Inflammatory macrophage treated with lipopolysaccharide for 4 hours (primary cell): Measurements from ENCODE around the gene TPD52L1.

ENCODE experiments used
- DNase-seq: peaks from one replicate; pipeline ENCODE4 v3.0.0-alpha.2; 2020

Gene TPD52L1

DNA sequence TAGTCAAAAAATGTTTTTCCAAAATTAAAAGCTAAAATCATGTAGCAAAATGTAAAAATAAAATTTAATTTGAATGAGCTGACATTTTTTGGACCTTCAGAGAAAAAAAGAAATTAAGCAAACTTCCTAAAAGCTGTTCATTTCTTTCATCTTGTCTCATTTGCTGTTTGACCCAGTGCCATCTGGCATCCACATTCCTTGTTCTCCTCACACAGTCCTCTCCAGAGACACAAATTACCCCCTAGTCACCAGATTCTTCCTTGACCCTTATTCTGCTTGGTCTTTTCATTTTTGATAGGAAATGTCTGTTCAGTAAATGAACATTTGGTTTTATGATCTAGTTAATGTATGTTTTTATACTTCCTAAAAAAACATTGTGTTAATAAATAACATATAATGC lies 93.0 kb downstream of the TPD52L1 start:
- no peak for DNase-seq

DNA sequence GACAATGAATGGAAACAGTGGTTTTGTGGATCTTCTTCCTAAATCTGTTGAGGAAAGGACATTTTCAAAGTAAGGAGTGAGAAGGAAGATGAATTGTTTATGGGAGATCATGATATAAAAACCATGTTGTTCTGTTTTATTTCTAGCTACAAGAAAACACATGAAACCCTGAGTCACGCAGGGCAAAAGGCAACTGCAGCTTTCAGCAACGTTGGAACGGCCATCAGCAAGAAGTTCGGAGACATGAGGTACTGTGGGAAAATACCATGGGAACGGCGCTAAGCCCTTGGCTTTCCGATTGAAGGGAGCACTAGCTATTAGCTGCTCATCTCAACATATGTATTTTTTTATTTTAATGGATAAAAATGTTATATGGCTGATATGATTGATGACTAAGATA lies 94.6 kb downstream of the TPD52L1 start:
- DNase-seq = no peak

DNA sequence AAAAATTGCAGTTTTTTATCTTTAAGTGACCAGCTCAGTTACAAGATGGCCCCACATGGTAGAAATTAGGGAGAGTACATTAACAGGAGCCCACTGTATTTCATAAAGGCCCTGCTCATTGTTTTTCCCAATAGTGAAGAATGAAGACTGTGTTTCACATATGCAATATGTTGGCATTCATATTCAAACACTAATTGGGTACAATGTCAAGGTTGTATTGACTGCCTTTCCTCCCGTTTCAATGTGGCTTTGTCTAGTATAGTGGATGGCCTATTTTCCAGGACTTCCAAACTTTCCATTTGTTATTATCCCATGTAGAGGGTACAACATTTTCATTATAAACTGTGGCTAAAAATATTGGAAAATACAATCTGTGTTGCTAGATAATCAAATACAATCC lies 96.9 kb downstream of the TPD52L1 start:
- DNase-seq = no peak

DNA sequence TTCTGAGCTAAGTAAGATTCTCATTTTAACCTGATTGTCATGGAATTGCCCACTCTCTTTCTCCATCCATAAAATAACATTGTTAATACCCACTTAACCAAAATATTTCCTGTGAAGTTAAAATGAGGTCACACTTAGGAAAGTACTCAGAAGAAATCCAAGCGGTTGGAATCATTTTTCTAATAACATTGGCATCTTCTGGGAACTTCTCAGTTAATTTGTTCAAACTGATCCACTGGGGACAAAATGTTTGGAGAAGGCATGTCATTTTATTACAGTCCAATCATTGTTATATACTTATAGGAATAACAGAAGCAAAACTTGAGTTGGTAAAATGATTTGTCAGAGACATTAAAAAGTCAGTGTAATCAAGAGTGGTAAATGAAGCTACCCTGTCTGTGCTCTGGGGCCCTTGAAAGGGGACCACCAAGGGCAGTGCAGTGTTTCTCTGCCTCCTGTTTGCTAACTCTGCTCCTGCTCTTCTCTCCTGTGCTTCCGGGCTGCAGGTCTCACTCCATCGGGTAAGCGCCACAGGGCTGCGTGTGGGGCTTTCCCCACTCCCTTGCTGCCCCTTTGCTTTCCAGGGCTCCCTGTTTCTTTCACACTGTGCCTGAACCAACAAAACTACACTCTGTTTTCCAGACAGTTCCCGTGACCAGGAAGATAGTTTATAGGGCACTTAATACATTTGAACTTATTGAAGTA lies 98.1 kb downstream of the TPD52L1 start:
- DNase-seq = no peak

DNA sequence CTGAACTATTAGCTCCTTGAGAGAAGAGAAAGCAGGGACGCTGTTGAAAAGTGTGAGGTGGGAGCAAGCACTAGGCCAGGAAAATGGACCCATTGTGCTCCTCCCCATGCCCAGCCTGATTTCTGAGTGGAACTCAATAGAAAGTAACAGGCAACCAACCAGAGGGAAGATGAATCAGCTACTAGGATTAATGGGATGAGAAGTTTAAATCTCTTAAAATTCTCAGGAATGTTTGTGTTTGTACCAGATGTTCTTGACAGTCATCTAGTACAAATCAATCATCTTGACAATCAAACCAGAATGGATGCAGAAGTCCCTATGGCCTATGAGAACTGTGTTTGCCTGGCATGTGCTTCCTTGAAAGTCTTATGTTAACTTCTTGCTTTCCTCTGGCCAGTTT lies 99.3 kb downstream of the TPD52L1 start:
- no peak for DNase-seq

DNA sequence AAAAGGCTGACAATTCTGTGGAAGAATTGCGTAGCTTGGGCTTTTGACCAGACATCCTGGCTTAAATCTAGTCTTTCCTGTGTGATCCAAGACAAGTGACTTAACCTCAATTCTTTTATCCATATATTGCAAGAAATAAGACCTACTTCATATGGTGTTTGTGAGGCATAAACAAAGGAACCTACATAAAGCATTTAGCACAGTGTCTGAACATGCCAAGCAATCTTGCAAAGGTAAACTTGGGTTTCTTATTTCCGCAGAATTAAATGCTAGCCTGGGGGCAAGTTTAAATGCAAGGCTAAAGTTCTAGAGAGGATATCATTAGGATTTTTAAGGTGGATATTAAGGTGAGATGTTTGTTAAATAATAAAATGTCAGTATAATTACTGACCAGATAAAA lies 100.3 kb downstream of the TPD52L1 start:
- DNase-seq = no peak

DNA sequence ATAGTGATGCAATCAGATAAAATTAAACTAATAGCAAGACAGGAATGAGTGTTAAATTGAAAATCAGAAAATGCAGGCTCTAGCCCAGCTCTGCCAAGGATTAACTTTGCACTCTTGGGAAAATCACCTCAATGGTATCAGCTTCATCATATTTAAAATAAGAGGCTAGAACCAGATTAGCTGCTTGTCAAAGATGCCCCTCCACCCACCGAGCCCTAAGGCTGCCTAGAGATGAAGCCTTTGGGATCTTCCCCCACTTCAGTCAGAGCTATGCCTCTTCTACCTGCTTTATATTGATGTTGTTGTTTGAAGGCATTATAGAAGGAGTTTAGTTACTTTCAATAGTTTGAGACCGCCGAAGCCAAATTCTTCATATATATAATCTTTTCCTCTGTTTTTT lies 100.7 kb downstream of the TPD52L1 start:
- no peak for DNase-seq

DNA sequence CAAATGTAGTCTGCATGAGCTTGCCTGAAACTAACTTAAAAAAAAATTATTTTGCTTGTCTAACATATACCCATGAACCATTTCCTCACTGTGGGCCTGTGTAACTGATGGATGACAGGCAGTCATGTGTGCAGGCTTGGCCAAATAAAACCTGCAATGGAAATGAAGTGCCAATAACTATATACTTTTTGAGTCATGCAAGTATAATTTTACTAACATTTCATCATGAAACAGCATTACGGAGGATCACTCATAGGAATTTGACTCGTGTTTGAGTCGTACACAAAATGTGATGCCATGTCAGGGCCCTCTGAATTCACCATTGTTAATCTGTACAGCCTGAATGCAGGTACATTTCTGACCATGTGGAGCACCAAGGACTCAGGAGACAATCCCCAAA lies 101.6 kb downstream of the TPD52L1 start:
- DNase-seq = peak; percentile 42

DNA sequence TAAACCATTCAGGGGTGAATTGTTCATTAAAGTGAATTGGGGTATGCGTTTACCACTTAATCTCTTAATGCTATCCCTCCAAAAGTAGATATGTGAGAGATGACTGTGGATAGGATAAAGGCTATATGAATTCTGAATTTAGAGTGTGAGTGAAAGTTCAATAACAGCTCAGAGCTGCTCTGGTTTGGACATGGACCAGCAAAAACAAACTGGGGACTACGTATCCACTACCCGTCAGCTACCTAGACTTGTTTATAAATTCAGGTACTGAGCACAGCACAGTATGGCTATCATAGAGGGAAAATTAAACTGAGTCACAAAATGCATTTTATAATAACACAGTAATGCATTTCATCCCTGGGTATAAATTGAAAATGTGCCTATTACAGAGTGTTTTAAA lies 103.8 kb downstream of the TPD52L1 start:
- DNase-seq = no peak

DNA sequence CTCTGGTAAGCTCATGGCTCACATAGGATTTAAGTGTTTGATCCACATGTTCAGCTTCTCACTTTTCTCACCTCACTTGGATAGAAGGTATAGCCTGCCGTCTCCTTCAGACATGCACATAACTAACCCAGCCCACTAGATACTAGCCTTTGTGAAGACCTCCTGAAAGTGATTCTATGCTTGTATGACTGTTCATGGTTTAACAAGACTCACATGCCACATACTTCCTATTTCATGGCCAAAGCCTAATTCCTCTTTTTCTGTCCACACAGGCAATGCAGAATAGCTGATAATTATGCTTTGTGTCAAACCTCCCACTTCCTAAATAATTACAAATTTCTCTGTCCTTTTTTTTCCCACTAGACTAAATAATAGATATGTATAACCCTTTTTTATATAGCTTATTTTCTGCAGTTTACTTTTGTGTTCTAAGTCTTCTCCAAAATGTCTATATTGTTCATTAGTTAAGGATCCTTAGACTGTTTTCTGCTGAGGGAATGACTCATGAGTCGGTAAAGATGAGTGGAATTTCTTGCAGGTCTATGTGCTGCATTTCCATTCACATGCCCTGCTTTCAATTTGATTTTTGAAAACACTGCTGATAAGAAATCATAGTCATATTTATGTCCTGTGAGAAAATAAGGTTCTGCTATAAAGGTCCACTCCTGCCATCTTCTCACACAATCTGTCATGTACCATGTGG lies 105.2 kb downstream of the TPD52L1 start:
- DNase-seq = peak; percentile 87

DNA sequence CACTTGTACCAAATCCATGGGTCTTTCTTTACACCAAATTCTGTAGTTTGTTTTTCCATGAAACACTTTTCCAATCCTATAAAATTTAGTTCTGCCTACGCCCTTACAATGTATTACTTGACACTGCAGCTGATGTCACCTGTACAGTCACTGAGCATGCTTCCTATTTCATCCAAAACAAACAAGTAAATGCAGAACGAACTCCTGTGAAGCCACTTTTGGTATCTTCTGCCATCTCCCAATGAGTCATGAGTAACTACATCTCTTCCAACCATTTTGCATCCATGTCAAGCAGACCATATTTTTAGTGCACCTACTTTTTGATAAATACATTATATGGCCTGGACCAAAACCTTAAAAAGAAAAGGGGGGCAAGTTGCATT lies 105.8 kb downstream of the TPD52L1 start:
- DNase-seq = peak; percentile 64

DNA sequence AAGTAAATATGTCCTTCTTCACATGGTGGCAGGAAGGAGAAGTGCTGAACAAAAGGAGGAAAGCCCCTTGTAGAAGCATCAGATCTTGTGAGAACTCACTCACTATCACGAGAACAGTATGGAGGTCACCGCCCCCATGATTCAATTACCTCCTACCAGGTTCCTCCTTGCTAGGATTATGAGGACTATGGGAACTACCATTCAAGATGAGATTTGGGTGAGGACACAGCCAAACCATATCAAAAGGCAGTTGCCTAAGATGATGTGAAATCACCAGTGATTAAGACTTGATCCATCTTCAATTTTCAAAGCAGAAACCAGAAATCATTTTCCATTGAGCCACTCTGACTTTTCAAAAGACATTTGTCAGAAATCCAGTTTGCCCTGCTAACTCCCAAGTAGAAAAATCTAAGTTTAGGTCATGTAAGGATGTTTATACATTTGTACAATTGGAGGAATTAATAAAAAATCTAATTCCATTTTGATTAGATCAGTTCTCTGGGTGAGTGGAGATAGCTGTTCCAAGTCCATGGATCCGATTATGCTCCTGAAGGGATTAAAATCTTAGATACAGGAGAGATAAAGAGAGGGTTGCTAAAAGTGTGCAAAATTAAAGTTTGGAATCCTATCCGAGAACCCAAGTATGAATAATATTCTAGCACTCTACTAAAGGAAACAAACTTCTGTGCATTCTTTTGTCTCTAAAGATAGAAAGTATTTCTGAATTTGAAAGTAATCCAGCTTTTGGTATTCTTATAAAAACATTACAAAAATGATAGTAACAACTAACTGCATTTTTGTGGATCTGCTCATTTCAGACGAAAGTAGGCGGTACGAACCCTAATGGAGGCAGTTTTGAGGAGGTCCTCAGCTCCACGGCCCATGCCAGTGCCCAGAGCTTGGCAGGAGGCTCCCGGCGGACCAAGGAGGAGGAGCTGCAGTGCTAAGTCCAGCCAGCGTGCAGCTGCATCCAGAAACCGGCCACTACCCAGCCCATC lies 108.7 kb downstream of the TPD52L1 start:
- peak; percentile 57 for DNase-seq

DNA sequence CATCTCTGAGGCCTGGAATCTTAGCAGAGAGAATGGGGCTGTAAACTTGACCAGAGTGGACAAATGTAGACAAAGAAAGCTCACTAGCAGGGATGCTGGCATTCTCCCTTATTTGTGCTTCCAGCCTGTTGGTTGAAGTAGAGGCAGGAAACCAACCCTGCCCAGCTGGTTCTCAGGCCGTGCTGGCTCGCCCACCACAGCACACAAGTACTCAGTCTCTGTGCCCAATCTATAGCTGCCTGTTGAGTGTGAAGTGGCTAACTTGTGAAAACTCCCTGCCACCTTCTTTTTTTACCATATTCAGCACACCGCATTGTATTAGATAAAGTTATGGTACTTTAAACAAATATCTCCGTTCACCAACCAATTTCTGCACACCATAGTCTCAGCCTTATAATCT lies 110.9 kb downstream of the TPD52L1 start:
- no peak for DNase-seq

DNA sequence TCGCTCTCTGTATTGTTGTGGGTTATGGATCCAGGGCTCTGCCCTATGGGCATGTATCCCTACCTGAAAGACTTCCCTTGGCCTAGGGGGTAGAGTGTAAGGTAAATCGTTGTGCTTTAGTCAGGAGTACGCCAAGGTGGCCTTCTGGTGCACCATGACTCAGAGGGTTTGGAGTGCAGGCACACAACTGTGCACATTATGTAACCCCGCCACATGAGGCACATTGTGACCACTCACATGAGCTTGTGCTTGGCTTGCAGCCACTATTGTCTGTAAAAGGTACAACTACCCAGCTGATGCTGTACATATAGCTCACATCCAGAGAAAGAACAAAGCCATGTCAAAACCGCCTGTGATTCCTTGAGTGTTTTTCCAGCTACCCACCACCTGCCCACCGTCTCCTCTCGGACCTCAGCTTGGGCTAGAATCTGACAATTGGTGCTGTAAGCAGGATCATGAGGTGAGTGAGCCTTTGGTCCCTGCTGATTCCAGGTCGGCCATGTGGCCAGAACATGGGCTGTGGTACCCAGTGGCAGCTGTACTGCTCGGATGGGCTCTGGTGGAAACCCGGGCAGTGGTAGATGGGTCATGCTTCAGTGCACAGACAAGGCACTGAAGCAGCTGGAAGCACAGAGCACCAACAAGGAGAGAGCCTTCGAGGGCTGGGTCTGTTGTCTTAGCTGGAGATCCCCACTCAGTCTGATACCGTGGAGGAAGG lies 114.4 kb downstream of the TPD52L1 start:
- DNase-seq = no peak

DNA sequence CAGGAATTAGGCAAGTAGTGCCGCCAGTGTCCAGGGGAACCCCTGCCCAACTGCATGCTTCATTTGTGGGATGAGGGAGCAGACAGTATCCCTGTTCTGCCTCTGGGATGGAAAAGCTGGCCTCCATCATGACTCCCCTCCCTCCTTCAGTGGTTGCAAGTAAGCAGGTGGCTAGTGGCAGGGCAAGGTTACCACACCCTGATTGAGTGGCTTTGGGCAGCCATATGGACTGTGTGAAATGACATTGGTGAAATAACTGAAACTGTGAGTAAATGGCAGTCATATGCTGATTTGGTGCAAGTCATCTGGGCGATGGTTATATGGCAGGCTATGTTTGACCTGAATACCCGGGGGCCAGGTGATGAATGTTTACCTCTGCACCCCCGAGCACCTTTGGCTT lies 115.2 kb downstream of the TPD52L1 start:
- no peak for DNase-seq

DNA sequence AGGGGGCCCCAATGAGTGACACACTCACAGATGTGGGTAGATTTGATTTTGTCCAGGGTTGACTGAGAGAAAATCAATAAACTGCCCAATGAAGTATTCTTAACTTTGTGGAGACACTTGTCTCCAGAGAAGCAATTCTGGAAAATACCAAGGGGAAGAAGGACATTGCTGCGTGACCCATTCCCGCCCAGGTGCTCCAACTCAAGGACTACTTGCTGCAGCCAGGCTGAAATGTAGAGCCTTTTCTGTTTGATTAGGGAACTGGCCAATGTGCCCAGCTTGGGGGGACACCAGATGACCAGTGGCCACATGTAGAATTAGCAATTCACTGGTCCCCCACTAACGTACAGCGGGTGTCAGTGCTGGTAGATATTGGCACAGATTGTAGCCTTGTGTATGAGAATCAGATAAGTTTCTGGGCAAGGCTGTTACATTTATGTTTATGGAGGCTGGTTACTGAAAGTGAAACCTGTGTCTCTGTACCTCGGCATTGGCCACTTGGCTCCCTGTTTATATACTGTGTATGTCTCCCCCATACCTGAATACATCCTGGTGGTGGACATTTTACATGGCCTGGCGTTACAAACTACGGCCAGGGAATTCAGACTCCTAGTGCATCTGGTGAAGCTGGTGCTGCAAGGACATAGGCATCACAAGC lies 115.9 kb downstream of the TPD52L1 start:
- DNase-seq = no peak

DNA sequence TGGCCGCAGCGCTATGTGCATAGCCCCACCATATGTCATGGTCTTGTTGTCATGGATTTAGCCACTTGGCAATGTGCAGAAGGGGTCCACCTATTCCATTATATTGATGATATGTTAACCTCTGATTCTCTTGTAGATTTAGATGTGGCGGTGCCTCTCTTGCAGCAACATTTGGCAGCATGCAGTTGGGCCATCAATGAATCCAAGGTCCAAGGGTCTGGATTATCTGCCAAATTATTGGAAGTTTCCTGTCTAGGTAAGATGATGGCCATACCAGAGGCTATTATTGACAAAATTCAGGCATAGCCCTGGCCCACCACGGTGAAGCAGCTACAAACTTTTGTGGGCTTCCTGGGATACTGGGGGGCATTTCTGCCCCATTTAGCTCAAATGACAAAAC lies 116.8 kb downstream of the TPD52L1 start:
- no peak for DNase-seq

DNA sequence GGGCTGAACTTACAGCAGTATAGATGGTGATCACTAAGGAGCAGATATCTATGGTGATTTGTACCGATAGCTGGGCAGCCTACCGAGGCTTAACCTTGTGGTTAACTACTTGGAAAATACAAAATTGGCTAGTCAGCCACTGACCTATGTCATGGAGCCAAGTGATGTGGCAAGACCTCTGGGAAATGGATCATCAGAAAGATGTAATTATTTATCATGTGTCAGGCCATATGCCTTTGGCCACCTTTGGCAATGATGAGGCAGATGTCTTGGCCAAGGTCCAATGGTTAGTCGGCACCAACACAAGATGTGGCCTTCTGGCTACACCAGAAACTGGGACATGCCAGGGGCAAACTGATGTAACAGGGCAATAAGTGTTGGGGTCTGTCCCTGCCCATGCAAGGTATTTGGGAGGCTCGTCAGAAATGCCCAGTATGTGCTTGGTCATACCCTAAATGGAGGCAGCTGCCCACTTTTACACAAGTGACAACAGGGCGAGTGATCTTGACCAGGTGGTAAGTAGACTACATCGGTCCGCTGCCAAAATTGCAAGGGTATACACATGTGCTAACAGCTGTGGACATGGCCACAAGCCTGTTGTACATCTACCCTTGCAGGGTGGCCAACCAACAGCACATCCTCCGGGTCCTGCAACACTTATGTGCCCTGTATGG lies 118.0 kb downstream of the TPD52L1 start:
- no peak for DNase-seq

DNA sequence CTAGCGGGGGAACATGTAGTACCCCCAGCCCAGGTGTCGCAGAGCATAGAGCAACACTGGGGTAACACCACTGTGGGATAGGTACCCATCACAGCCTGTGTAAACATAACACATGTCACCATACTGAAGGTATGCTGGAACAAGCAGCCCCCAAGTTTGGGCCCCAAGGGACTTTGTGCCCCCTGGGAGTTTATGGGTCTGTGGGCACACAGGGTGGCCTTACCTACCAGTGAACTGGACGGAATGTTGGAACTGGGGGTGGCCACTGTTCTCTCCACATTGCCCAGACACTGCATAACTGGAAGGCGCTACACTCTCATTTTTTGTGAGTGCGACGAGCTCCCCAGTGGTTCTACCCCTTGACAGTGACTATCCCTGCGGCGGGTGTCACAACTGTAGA lies 119.7 kb downstream of the TPD52L1 start:
- DNase-seq = no peak

DNA sequence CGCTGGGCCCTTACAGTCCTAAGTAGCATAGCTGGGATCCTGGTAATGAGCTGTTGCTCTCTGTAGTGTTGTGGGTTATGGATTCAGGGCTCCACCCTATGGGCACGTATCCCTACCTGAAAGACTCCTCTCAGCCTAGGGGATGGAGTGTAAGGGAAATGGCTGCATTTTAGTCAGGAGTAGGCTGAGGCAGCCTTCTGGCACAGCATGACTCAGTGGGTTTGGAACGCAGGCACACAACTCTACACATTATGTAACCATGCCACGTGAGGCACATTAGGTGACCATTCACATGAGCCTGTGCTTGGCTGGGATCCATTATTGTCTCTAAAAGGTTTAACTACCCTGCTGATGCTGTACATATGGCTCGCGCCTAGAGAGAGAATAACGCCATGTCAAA lies 120.4 kb downstream of the TPD52L1 start:
- no peak for DNase-seq

DNA sequence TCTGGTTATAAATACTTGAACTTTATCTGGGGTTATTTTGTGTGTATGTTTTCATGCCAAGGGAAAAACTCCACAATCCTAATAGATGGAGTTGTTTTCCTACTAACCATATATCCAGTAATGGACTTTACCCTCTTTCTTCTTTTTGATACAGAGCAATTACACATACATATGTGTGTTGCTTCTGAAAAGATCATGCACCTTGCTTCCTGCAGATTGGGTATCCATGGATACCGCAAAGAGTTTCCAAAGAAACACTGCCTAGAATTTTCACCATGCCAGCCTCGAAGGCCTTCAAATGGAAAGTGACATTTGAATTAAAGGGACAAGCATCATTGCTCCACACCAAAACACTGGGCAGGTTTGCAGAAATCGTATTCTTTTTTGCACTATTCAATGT lies 121.4 kb downstream of the TPD52L1 start:
- DNase-seq = no peak

DNA sequence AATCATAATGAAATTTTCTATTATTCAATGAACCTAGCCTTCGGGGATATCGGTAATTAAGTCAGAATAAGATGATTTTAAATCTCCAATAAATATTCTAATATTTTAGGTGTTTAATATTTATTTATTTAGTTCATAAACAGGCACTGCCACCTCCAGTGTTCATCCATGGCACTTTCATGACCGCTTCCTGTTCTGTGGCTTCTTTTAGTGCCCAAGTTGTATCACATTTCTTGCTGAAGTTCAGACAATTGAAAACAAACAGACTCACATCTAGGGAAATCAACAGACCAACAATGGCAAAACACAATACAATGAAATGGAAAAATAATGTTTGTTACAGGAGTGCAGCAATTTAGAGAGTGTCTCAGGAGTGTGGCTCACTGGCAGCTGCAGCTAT lies 122.2 kb downstream of the TPD52L1 start:
- no peak for DNase-seq
